HFFc6 (cell line): ENCODE data around the gene SCAANT1. TPM values are rescaled to one million over a fixed set of nuclear protein-coding genes. Genes with fewer than 3 reads are reported as not detected.

Source experiments
- DNase-seq: peaks from one replicate; pipeline ENCODE4 v3.0.0-alpha.2; 2018
- H3K27ac Mint-ChIP-seq: 2 replicates; pipeline ENCODE4 v1.8.0; 2020; ENCODE audit warnings: mild to moderate bottlenecking, mixed read lengths
- H3K27me3 Mint-ChIP-seq: 2 replicates; pipeline ENCODE4 v1.8.0; 2021; ENCODE audit warnings: mild to moderate bottlenecking, moderate library complexity, mixed read lengths; ENCODE audit not compliant: insufficient read depth
- H3K36me3 Mint-ChIP-seq: 2 replicates; pipeline ENCODE4 v1.8.0; 2021; ENCODE audit warnings: low read depth, mixed read lengths
- H3K4me1 Mint-ChIP-seq: 2 replicates; pipeline ENCODE4 v1.8.0; 2020; ENCODE audit warnings: low read depth, mixed read lengths
- H3K4me3 Mint-ChIP-seq: 2 replicates; pipeline ENCODE4 v1.8.0; 2020; ENCODE audit warnings: mild to moderate bottlenecking, moderate library complexity, mixed read lengths
- H3K9me3 Mint-ChIP-seq: 2 replicates; pipeline ENCODE4 v1.8.0; 2020; ENCODE audit warnings: mild to moderate bottlenecking, mixed read lengths
- CTCF ChIP-seq: fragments of 200-600 bp; sonication (generic); IDR thresholded peaks from 2 replicates; pipeline ENCODE4 v1.5.0; 2021; ENCODE audit warnings: antibody characterized with exemption, mild to moderate bottlenecking
- total RNA-seq, 6 experiments: library from RNA; stranded (reverse); fragmentation: NEBNext Ultra II Directional; extraction: Animal tissue kit (Norgen Biotek cat#: 25700); gene quantifications; 2 replicates in 1 of 6; 3 replicates in 5 of 6; pipeline ENCODE4 v1.2.3, GENCODE V29; 2021

The SCAANT1 gene
- total RNA-seq, 6 experiments from 2014 or later: not detected

DNA sequence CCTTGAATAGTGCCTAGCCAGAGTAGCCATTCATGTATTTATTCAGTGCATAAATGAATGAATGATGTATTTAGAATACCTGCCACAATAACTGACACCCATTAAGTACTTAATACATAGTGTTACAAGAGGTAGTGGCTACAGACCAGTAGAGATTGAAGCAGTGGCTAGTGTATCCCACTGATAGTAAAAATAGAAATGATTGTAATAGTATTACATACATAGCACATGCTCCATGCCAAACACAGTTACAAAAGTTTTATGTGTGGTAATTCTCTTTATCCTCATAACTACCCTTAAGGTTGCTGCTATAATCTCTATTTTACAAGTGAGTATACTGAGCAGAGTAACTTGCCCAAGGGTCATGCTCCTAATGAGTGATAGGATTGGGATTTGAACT lies 30.3 kb upstream of the SCAANT1 start:
- no peak for DNase-seq
- H3K4me1 Mint-ChIP-seq: peaks cover 46% of the 10 kb centered on the region

GRCh38 chr3:63940389-63940757 lies 28.2 kb upstream of the SCAANT1 start:
- Mint-ChIP-seq H3K4me3 (no peak overlapping the region), H3K9me3 (no peaks in the 10 kb centered on the region), H3K4me1 (peaks cover 40% of the 10 kb centered on the region), H3K27me3 (peaks cover 4% of the 10 kb centered on the region; the same call in 1 of the 2 replicates), H3K27ac (0 out of 2 replicates have a peak overlapping the region, but pooled peaks have one; percentile 11), H3K36me3 (peaks cover 36% of the 10 kb centered on the region)
- peak; percentile 59 for DNase-seq
- TF ChIP-seq CTCF: no peak

More for the DNA sequence above, 30.3 kb upstream of the SCAANT1 start:
- H3K27ac Mint-ChIP-seq: no peak overlapping the region
- peaks cover 4% of the 10 kb centered on the region; the same call in 1 of the 2 replicates for H3K27me3 Mint-ChIP-seq
- no peak for TF ChIP-seq CTCF
- H3K4me3 Mint-ChIP-seq: no peak overlapping the region
- H3K9me3 Mint-ChIP-seq: no peaks in the 10 kb centered on the region
- peaks cover 29% of the 10 kb centered on the region for H3K36me3 Mint-ChIP-seq

- DNase-seq: no peak
- Mint-ChIP-seq H3K36me3 (peaks cover 21% of the 10 kb centered on the region), H3K27ac (peak overlapping the region; percentile 9; the same call in 1 of the 2 replicates), H3K9me3 (no peaks in the 10 kb centered on the region), H3K4me1 (peaks cover 57% of the 10 kb centered on the region), H3K4me3 (no peak overlapping the region), H3K27me3 (peaks cover under 1% of the 10 kb centered on the region; the same call in 1 of the 2 replicates)
- TF ChIP-seq CTCF: no peak
Measured at GRCh38 chr3:63937661-63938651, 25.8 kb upstream of the SCAANT1 start.

GRCh38 chr3:63936925-63937324 lies 24.7 kb upstream of the SCAANT1 start:
- Mint-ChIP-seq H3K27ac (no peak overlapping the region), H3K36me3 (peaks cover 17% of the 10 kb centered on the region), H3K4me3 (no peak overlapping the region), H3K27me3 (no peaks in the 10 kb centered on the region), H3K4me1 (peaks cover 62% of the 10 kb centered on the region), H3K9me3 (no peaks in the 10 kb centered on the region)
- no peak for TF ChIP-seq CTCF
- DNase-seq: no peak

GRCh38 chr3:63934041-63934866 lies 22.1 kb upstream of the SCAANT1 start:
- Mint-ChIP-seq H3K4me3 (no peak overlapping the region), H3K4me1 (peaks cover 43% of the 10 kb centered on the region), H3K27ac (peak overlapping the region; percentile 36; the same call in 1 of the 2 replicates), H3K9me3 (no peaks in the 10 kb centered on the region), H3K27me3 (no peaks in the 10 kb centered on the region), H3K36me3 (peaks cover 14% of the 10 kb centered on the region; the same call in 1 of the 2 replicates)
- TF ChIP-seq CTCF: no peak
- no peak for DNase-seq
